GM23248 (cell line): ENCODE measurements around the gene JMJD1C. TPM values are rescaled to one million over a fixed set of nuclear protein-coding genes. Genes with fewer than 3 reads are reported as not detected.
"Not testable (repeated sequence)": the region's sequence is repeated elsewhere in the genome, so short reads cannot be mapped to it uniquely, and the experiment has no call there.

Experiments used
- DNase-seq: peaks from one replicate; pipeline ENCODE4 v3.0.0-alpha.2; 2015
- H2AFZ ChIP-seq: fragments of 200-600 bp; sonication (generic); 2 replicates; pipeline ENCODE4 v1.6.1; 2016; ENCODE audit warnings: antibody characterized with exemption
- H3F3A ChIP-seq: fragments of 200-600 bp; sonication (generic); 2 replicates; pipeline ENCODE4 v1.6.1; 2016; ENCODE audit warnings: mild to moderate bottlenecking, antibody characterized with exemption, mixed run types; ENCODE audit not compliant: insufficient read depth
- H3K27ac ChIP-seq: fragments of 200-600 bp; sonication (generic); 2 replicates; pipeline ENCODE4 v1.5.1; 2016; ENCODE audit warnings: mild to moderate bottlenecking
- H3K27me3 ChIP-seq: fragments of 200-600 bp; sonication (generic); replicated peaks from 2 replicates; pipeline ENCODE4 v1.6.1; 2016; ENCODE audit warnings: mild to moderate bottlenecking; ENCODE audit not compliant: insufficient read depth
- H3K36me3 ChIP-seq: fragments of 200-600 bp; sonication (generic); 2 replicates; pipeline ENCODE4 v1.6.1; 2016; ENCODE audit warnings: low read depth, mild to moderate bottlenecking
- H3K4me1 ChIP-seq: fragments of 200-600 bp; sonication (generic); 2 replicates; pipeline ENCODE4 v1.6.1; 2016; ENCODE audit warnings: mild to moderate bottlenecking; ENCODE audit not compliant: insufficient read depth
- H3K4me2 ChIP-seq: fragments of 200-600 bp; sonication (generic); one replicate; pipeline ENCODE4 v1.6.1; 2016; ENCODE audit warnings: mild to moderate bottlenecking; ENCODE audit not compliant: unreplicated experiment
- H3K4me3 ChIP-seq: fragments of 200-600 bp; sonication (generic); 2 replicates; pipeline ENCODE4 v1.5.1; 2016; ENCODE audit warnings: mild to moderate bottlenecking
- H3K79me2 ChIP-seq: fragments of 200-600 bp; sonication (generic); 2 replicates; pipeline ENCODE4 v1.6.1; 2016; ENCODE audit warnings: mild to moderate bottlenecking; ENCODE audit not compliant: insufficient read depth
- H3K9ac ChIP-seq: fragments of 200-600 bp; sonication (generic); 2 replicates; pipeline ENCODE4 v1.6.1; 2016; ENCODE audit warnings: mild to moderate bottlenecking
- H3K9me2 ChIP-seq: fragments of 200-600 bp; sonication (generic); 2 replicates; pipeline ENCODE4 v1.6.1; 2016; ENCODE audit warnings: mixed run types, mild to moderate bottlenecking, moderate library complexity; ENCODE audit not compliant: insufficient read depth
- H3K9me3 ChIP-seq: fragments of 200-600 bp; sonication (generic); one replicate; pipeline ENCODE4 v1.6.1; 2017; ENCODE audit warnings: low read depth
- H4K20me1 ChIP-seq: fragments of 200-600 bp; sonication (generic); 2 replicates; pipeline ENCODE4 v1.6.0; 2016; ENCODE audit not compliant: insufficient read depth
- EZH2 ChIP-seq: fragments of 200-600 bp; sonication (generic); IDR thresholded peaks from 2 replicates; pipeline ENCODE4 v1.6.1; 2018; ENCODE audit warnings: antibody characterized with exemption, mild to moderate bottlenecking; ENCODE audit not compliant: insufficient read depth, poor library complexity, severe bottlenecking
- EZH2phosphoT487 ChIP-seq: fragments of 200-600 bp; sonication (generic); IDR thresholded peaks from 2 replicates; pipeline ENCODE4 v1.6.1; 2018; ENCODE audit warnings: antibody characterized with exemption, moderate library complexity, mild to moderate bottlenecking, low read depth; ENCODE audit not compliant: insufficient read depth
- WGBS, 2 experiments: methylation state at CpG; one replicate each; pipeline ENCODE4 v1.1.6; 2015 to 2017; ENCODE audit warnings: low lambda C conversion rate in 2 of 2, low coverage in 1 of 2; ENCODE audit errors: missing lambda C conversion rate in 2 of 2; 5-methylcytosine and 5-hydroxymethylcytosine counted together
- in situ Hi-C: fragments of 300-500 bp; cut with MboI; formaldehyde crosslinking; loops from 2 replicates; pipeline ENCODE4 v1.15.0; 2020
- polyA plus RNA-seq: library from polyadenylated mRNA; unstranded; fragments of >200 nt; fragmentation: Nextera tagmentation; extraction: Ambion mirVana; gene quantifications from 2 replicates; pipeline ENCODE4 v1.2.1, GENCODE V29; 2016
- total RNA-seq: library from RNA; depleted of rRNA; stranded (reverse); fragments of >200 nt; shearing (Covaris generic); gene quantifications from 2 replicates; pipeline ENCODE4 v1.2.3, GENCODE V29; 2014

The JMJD1C gene
- total and polyA plus RNA-seq, 2 experiments from 2014 or later, result 34.6 to 74.3 TPM

- no peak overlapping the region for H3K4me3 ChIP-seq
- peaks cover 96% of the 10 kb centered on the region for H3K79me2 ChIP-seq
- in situ Hi-C loops, result no loop called here
- H4K20me1 ChIP-seq, result 0 out of 2 replicates have a peak, but pooled peaks cover 3% of the 10 kb centered on the region
- H3K9me3 ChIP-seq, result no peaks in the 10 kb centered on the region
- H2AFZ ChIP-seq, result no peak overlapping the region
- no peaks in the 10 kb centered on the region for H3K36me3 ChIP-seq
- TF ChIP-seq EZH2phosphoT487 (no peak), EZH2 (no peak)
- no peak overlapping the region for H3K4me2 ChIP-seq
- no peak overlapping the region for H3K27ac ChIP-seq
- H3K9ac ChIP-seq, result no peak overlapping the region
- no peaks in the 10 kb centered on the region for H3K4me1 ChIP-seq
- H3K9me2 ChIP-seq, result no peaks in the 10 kb centered on the region
- DNase-seq, result no peak
- H3F3A ChIP-seq, result no peaks in the 10 kb centered on the region
- WGBS, 2 experiments, result 100% methylated on average over 1 of the region's 1 CpG
- no peaks in the 10 kb centered on the region for H3K27me3 ChIP-seq
Observed at GRCh38 chr10:63288170-63288569, 177.6 kb downstream of the JMJD1C start.

DNA sequence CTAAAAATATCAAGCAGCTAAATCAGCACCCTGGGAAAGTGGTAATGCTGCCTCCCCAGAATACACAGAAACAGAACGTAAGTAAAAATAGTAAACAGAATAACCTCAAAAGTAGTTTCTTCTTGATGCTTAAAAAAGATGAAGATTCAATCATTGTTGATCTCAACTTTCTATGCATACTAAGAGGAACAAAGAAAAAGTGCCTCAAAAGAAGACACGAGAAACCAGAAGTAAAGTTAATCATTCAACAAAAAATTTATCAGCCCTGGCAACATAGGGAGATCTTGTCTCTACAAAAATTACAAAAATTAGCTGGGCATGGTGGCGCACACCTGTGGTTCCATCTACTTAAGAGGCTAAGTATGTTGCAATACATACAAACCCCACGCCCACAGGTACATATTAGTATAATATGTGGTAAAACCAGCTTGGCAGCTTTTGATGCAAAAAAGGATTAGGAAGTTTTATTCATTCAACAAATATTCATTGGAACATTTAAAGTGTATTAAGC is 179.0 kb downstream of the JMJD1C start:
- DNase-seq, result no peak
- Histone ChIP-seq H3K4me2 (no peak overlapping the region), H3K36me3 (no peaks in the 10 kb centered on the region), H3F3A (no peaks in the 10 kb centered on the region), H2AFZ (no peak overlapping the region), H3K9me2 (no peaks in the 10 kb centered on the region), H4K20me1 (0 out of 2 replicates have a peak, but pooled peaks cover 3% of the 10 kb centered on the region), H3K4me1 (no peaks in the 10 kb centered on the region), H3K27ac (no peak overlapping the region), H3K79me2 (peaks cover 97% of the 10 kb centered on the region), H3K4me3 (no peak overlapping the region), H3K9me3 (no peaks in the 10 kb centered on the region), H3K9ac (no peak overlapping the region), H3K27me3 (no peaks in the 10 kb centered on the region)
- 98 to 99% methylated on average over 4 of the region's 4 CpGs for WGBS, 2 experiments
- TF ChIP-seq EZH2phosphoT487, result no peak
- in situ Hi-C loops, result no loop called here

GRCh38 chr10:63286340-63286739 is 179.4 kb downstream of the JMJD1C start:
- in situ Hi-C loops, result no loop called here
- H3K79me2 ChIP-seq, result peaks cover 97% of the 10 kb centered on the region
- no peak overlapping the region for H2AFZ ChIP-seq
- 93 to 94% methylated on average over 5 of the region's 5 CpGs for WGBS, 2 experiments
- no peaks in the 10 kb centered on the region for H3K9me3 ChIP-seq
- no peaks in the 10 kb centered on the region for H3F3A ChIP-seq
- no peaks in the 10 kb centered on the region for H3K27me3 ChIP-seq
- no peak for DNase-seq
- H3K4me1 ChIP-seq, result no peaks in the 10 kb centered on the region
- no peaks in the 10 kb centered on the region for H3K36me3 ChIP-seq
- no peak overlapping the region for H3K4me3 ChIP-seq
- H3K27ac ChIP-seq, result no peak overlapping the region
- no peaks in the 10 kb centered on the region for H3K9me2 ChIP-seq
- no peak overlapping the region for H3K9ac ChIP-seq
- H4K20me1 ChIP-seq, result 0 out of 2 replicates have a peak, but pooled peaks cover 3% of the 10 kb centered on the region
- TF ChIP-seq EZH2phosphoT487, result no peak
- no peak for TF ChIP-seq EZH2
- H3K4me2 ChIP-seq, result no peak overlapping the region

DNA sequence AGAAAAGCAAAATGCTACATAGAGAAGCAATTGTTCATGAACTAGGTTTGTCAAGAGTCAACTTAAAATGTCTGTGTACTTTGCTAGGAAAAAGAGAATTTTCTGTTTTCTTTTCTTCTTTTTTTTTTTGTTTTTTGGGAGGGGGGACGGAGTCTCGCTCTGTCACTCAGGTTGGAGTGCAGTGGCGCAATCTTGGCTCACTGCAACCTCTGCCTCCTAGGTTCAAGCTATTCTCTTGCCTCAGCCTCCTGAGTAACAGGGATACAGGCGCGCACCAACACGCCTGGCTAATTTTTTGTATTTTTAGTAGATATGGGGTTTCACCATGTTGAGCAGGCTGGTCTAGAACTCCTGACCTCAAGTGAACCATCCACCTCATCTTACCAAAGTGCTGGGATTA is 181.9 kb downstream of the JMJD1C start:
- WGBS, 2 experiments, result 94 to 97% methylated on average over 6 of the region's 6 CpGs
- H3K27me3 ChIP-seq, result not testable (repeated sequence)

GRCh38 chr10:63283093-63283492 is 182.7 kb downstream of the JMJD1C start:
- peaks cover 96% of the 10 kb centered on the region for H3K79me2 ChIP-seq
- no peak for DNase-seq
- H4K20me1 ChIP-seq, result 0 out of 2 replicates have a peak, but pooled peaks cover 3% of the 10 kb centered on the region
- H2AFZ ChIP-seq, result no peak overlapping the region
- no peaks in the 10 kb centered on the region for H3K36me3 ChIP-seq
- no peaks in the 10 kb centered on the region for H3K4me1 ChIP-seq
- no peak overlapping the region for H3K4me2 ChIP-seq
- no peaks in the 10 kb centered on the region for H3K27me3 ChIP-seq
- TF ChIP-seq EZH2 (no peak), EZH2phosphoT487 (no peak)
- no peaks in the 10 kb centered on the region for H3K9me3 ChIP-seq
- H3K4me3 ChIP-seq, result no peak overlapping the region
- in situ Hi-C loops, result no loop called here
- no peaks in the 10 kb centered on the region for H3F3A ChIP-seq
- WGBS, 2 experiments, result 98 to 100% methylated on average over 2 of the region's 2 CpGs
- no peaks in the 10 kb centered on the region for H3K9me2 ChIP-seq
- no peak overlapping the region for H3K9ac ChIP-seq
- no peak overlapping the region for H3K27ac ChIP-seq

More for the DNA sequence above, 181.9 kb downstream of the JMJD1C start:
- H3K9me3 ChIP-seq, H2AFZ ChIP-seq, H3K9ac ChIP-seq, H4K20me1 ChIP-seq, DNase-seq, H3F3A ChIP-seq, H3K36me3 ChIP-seq, H3K4me1 ChIP-seq, H3K4me3 ChIP-seq, H3K9me2 ChIP-seq, in situ Hi-C loops, H3K27ac ChIP-seq, H3K4me2 ChIP-seq: not testable (repeated sequence)
- H3K79me2 ChIP-seq, result peaks cover 96% of the 10 kb centered on the region
